Uterus (tissue), 4 donors: ENCODE results near the gene BEX4. TPM values are rescaled to one million over a fixed set of nuclear protein-coding genes. Genes with fewer than 3 reads are reported as not detected.
"Not testable (repeated sequence)": the region's sequence is repeated elsewhere in the genome, so short reads cannot be mapped to it uniquely, and the experiment has no call there.

ENCODE experiments used
- DNase-seq, 2 donors: peaks; one replicate each; pipeline ENCODE4 v3.0.0-alpha.2; 2019 to 2020
- H3K27ac ChIP-seq, 2 donors: fragments of 200-600 bp; sonication (generic); 1 replicate in 1 of 2; 2 replicates in 1 of 2; pipeline ENCODE4 v1.5.1; 2016 to 2018
- H3K27me3 ChIP-seq, 2 donors: fragments of 200-600 bp; sonication (generic); one replicate each; pipeline ENCODE4 v1.5.1; 2018 to 2019; ENCODE audit warnings: control low read depth in 1 of 2
- H3K36me3 ChIP-seq, 2 donors: fragments of 200-600 bp; sonication (generic); one replicate each; pipeline ENCODE4 v1.5.1; 2019; ENCODE audit warnings: control low read depth in 1 of 2
- H3K4me1 ChIP-seq, 2 donors: fragments of 200-600 bp; sonication (generic); one replicate each; pipeline ENCODE4 v1.5.1; 2018 to 2019; ENCODE audit warnings: control low read depth in 1 of 2
- H3K4me3 ChIP-seq, 2 donors: fragments of 200-600 bp; sonication (generic); 1 replicate in 1 of 2; 2 replicates in 1 of 2; pipeline ENCODE4 v1.5.1; 2018 to 2019; ENCODE audit warnings: mild to moderate bottlenecking in 1 of 2
- H3K9me3 ChIP-seq, 2 donors: fragments of 200-600 bp; sonication (generic); one replicate each; pipeline ENCODE4 v1.5.1; 2019; ENCODE audit warnings: control low read depth in 1 of 2
- POLR2A ChIP-seq, 2 donors: fragments of 450-650 bp; IDR thresholded peaks; one replicate each; pipeline ENCODE4 v1.6.1; 2016; ENCODE audit warnings: antibody characterized with exemption in 2 of 2, mild to moderate bottlenecking in 1 of 2, moderate library complexity in 1 of 2
- intact Hi-C: fragments of 100-400 bp; cut with DNase I; formaldehyde crosslinking; loops from one replicate; pipeline ENCODE4 v1.15.1; 2023; ENCODE audit warnings: low total_unique reads
- total RNA-seq, 4 donors: library from RNA; depleted of rRNA in 3 of 4; stranded (reverse); fragments of >200 nt in 3 of 4; gene quantifications; one replicate each; pipeline versions ENCODE4 v1.1.0 to v1.2.4, GENCODE V29; 2014 to 2023
- TF ChIP-seq, protein P1 (sequence below), 4 experiments: fragments of 200-600 bp in 2 of 4; fragments of 450-650 bp in 2 of 4; sonication (generic) in 2 of 4; IDR thresholded peaks; one replicate each; pipeline ENCODE4 v1.5.1; 2016 to 2019; ENCODE audit warnings: antibody characterized with exemption in 4 of 4, mild to moderate bottlenecking in 2 of 4, moderate library complexity in 1 of 4
- donor health status: DM: yes; HTN: yes; CAD: no.

BEX4 gene
- total RNA-seq, 4 donors from 2014 or later: 34.4 to 80.4 (median 49.1) TPM

DNA sequence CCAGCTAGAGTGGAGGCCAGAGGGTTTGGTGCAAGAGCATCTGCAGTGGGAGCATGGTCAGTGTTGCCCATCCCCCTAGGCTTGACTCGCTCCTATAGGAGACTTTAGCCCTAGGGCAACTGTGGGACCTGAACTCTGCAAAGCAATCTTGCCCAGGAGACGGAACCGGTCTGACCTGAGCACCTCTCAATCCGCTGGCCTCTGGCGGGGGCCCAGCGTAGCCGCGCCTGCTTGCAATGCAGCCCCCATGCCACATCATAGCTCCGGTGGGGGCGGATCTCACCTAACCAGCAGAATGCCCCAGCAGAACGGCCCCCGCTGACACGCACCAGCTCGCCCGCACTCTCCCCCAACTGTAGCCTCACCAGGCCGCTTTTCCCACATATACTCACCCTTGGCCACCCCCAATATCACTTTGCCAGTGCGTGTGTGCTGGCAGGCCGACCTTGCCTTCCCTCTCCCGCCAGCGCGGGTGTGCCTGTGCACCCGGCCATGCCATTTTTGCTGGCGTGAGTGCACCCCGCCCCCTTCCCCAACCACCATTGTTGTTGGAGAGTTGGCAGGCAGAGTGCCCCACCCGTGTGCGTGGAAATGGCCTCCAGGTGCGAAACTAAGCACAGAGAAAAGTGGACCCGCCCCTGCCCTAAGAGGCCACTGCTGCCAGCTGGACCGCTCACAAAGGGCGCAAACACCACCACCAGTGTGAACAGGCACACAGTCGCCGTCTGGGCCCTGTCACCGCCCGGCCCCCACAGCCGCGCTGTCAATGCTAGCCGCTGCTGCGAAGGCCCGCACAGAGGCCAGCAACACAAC lies 5.8 kb downstream of the BEX4 start:
- intact Hi-C loops: no loop called here
- no peaks in the 10 kb centered on the region for H3K36me3 ChIP-seq
- no peaks in the 10 kb centered on the region for H3K9me3 ChIP-seq
- no peak for TF ChIP-seq POLR2A (IDR thresholded peaks at IDR 0.05)
- TF ChIP-seq, protein P1, sequence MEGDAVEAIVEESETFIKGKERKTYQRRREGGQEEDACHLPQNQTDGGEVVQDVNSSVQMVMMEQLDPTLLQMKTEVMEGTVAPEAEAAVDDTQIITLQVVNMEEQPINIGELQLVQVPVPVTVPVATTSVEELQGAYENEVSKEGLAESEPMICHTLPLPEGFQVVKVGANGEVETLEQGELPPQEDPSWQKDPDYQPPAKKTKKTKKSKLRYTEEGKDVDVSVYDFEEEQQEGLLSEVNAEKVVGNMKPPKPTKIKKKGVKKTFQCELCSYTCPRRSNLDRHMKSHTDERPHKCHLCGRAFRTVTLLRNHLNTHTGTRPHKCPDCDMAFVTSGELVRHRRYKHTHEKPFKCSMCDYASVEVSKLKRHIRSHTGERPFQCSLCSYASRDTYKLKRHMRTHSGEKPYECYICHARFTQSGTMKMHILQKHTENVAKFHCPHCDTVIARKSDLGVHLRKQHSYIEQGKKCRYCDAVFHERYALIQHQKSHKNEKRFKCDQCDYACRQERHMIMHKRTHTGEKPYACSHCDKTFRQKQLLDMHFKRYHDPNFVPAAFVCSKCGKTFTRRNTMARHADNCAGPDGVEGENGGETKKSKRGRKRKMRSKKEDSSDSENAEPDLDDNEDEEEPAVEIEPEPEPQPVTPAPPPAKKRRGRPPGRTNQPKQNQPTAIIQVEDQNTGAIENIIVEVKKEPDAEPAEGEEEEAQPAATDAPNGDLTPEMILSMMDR (IDR thresholded peaks at IDR 0.05): no peak
- no peak overlapping the region for H3K4me3 ChIP-seq
- H3K27ac ChIP-seq: no peak overlapping the region
- no peak for DNase-seq
- H3K4me1 ChIP-seq: no peaks in the 10 kb centered on the region
- H3K27me3 ChIP-seq: no peaks in the 10 kb centered on the region

DNA sequence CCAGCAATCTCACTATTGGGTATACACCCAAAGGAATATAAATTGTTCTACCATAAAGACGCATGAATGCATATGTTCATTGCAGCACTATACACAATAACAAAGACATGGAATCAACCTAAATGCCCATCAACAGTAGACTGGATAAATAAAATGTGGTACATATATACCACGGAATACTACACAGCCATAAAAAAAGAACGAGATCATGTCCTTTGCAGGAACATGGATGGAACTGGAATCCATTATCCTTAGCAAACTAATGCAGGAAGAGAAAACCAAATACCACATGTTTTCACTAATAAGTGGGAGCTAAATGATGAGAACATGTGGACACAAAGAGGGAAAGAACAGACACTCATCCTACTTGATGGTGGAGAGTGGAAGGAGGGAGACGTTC lies 11.0 kb downstream of the BEX4 start:
- H3K4me1 ChIP-seq, H3K4me3 ChIP-seq, H3K27me3 ChIP-seq, H3K36me3 ChIP-seq, H3K27ac ChIP-seq, H3K9me3 ChIP-seq, intact Hi-C loops, DNase-seq: not testable (repeated sequence)

DNA sequence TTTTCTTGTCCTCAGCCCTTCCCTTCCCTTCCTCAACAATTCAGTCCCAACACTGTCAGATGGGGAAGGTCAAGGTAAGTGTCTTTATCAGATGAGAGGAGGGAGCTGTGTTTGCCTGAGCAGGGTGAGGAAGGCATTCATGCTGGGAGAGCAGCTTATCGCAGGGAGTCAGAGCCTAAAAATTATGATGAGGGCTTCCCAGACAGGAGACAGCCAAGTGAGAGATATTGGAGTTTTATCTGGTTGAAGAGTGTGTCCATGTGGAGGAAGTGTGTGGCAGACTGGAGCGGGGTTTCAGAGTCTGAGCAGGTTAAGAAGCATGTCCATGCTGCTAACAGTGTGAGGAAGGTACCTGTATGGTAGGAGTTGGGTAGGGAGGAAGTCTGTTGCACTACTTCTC lies 18.4 kb downstream of the BEX4 start:
- no peaks in the 10 kb centered on the region for H3K4me1 ChIP-seq
- no peak for TF ChIP-seq POLR2A (IDR thresholded peaks at IDR 0.05)
- TF ChIP-seq, protein P1 (IDR thresholded peaks at IDR 0.05): no peak
- no peaks in the 10 kb centered on the region for H3K36me3 ChIP-seq
- H3K27ac ChIP-seq: no peak overlapping the region
- H3K9me3 ChIP-seq: no peaks in the 10 kb centered on the region
- intact Hi-C loops: no loop called here
- no peak overlapping the region for H3K4me3 ChIP-seq
- H3K27me3 ChIP-seq: no peaks in the 10 kb centered on the region
- no peak for DNase-seq

DNA sequence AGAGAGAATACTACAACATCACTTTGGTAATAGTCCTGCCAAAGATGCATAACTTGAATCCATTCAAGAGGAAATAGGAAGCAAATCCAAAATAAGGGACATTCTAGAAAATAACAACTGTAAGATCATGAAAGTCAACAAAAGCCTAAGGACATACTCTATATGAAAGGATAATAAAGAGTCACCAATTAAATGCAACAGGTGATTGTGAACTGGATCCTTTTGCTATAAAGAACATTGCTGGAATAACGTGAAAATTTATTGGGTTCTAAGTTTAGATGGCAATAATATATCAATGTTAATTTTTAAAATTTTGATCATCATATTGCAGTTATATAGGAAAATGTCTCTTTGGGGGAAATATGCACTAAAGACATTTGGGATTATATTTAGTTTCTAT lies 20.0 kb downstream of the BEX4 start:
- DNase-seq: no peak
- no peaks in the 10 kb centered on the region for H3K27me3 ChIP-seq
- H3K9me3 ChIP-seq: no peaks in the 10 kb centered on the region
- no peak overlapping the region for H3K4me3 ChIP-seq
- intact Hi-C loops: no loop called here
- no peaks in the 10 kb centered on the region for H3K36me3 ChIP-seq
- H3K4me1 ChIP-seq: no peaks in the 10 kb centered on the region
- H3K27ac ChIP-seq: no peak overlapping the region
- no peak for TF ChIP-seq POLR2A (IDR thresholded peaks at IDR 0.05)
- TF ChIP-seq, protein P1 (IDR thresholded peaks at IDR 0.05): no peak

DNA sequence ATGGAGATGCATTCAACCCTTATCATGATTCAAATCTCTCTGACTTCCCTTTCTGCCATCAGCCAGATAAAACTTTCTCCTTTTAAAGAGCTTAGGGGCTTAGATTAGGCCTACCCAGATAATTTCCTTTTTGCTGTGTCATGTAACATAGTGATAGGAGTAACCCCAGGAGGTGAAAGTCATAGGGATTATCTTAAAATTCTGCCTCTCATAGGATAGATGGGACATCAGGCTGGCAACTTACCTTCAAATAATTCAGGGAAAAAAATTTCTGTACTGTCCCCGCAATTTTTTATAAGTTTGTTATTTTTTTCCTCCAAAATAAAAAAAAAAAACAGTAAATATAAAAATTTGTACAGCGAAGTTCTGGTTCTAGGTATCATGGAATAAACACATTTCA lies 20.7 kb downstream of the BEX4 start:
- intact Hi-C loops: not testable (repeated sequence)

DNA sequence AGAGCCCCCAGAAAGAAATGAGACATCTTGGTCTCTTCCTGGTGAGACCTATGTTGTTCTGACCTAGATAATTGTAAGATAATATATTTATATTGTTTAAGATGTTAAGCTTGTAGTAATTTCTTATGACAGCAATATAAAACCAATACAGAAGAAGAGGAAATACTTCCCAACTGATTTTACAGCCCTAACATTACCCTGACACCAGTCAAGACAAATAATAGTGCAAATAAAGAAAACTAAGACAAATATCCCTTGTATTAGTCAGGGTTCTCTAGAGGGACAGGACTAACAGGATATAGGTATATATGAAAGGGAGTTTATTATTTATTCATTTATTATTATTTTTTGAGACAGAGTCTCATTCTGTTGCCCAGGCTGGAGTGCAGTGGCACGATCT lies 21.4 kb downstream of the BEX4 start:
- no peak for DNase-seq
- intact Hi-C loops: no loop called here
- Histone ChIP-seq H3K27me3 (no peaks in the 10 kb centered on the region), H3K4me3 (no peak overlapping the region), H3K36me3 (no peaks in the 10 kb centered on the region), H3K9me3 (no peaks in the 10 kb centered on the region), H3K4me1 (no peaks in the 10 kb centered on the region), H3K27ac (no peak overlapping the region)
- no peak for TF ChIP-seq POLR2A (IDR thresholded peaks at IDR 0.05)
- TF ChIP-seq, protein P1 (IDR thresholded peaks at IDR 0.05): no peak

More for the DNA sequence above, 20.7 kb downstream of the BEX4 start:
- not testable (repeated sequence) for H3K27ac ChIP-seq, H3K9me3 ChIP-seq, H3K36me3 ChIP-seq, DNase-seq, H3K4me3 ChIP-seq, H3K4me1 ChIP-seq, H3K27me3 ChIP-seq
